HepG2 (cell line): ENCODE results near the gene RNF10. TPM values are rescaled to one million over a fixed set of nuclear protein-coding genes. Genes with fewer than 3 reads are reported as not detected.

Source experiments
- GPN1 ChIP-seq: sonication (generic); formaldehyde crosslinking; IDR thresholded peaks from 2 replicates; pipeline ENCODE4 v1.5.1; 2020; ENCODE audit warnings: missing genetic modification reagents, borderline replicate concordance
- KDM5A ChIP-seq: fragments of 200-600 bp; sonication (generic); IDR thresholded peaks from 2 replicates; pipeline ENCODE4 v1.7.0; 2018; ENCODE audit warnings: antibody characterized with exemption, mild to moderate bottlenecking, low read length, borderline replicate concordance
- SETDB1 ChIP-seq: sonication (generic); formaldehyde crosslinking; IDR thresholded peaks from 2 replicates; pipeline ENCODE4 v1.5.1; 2020; ENCODE audit warnings: missing genetic modification reagents, mild to moderate bottlenecking, borderline replicate concordance
- YEATS4 ChIP-seq: sonication (generic); formaldehyde crosslinking; IDR thresholded peaks from 2 replicates; pipeline ENCODE4 v1.4.0; 2020; ENCODE audit warnings: missing genetic modification reagents, borderline replicate concordance
- ZBTB10 ChIP-seq: sonication (generic); formaldehyde crosslinking; IDR thresholded peaks from 2 replicates; pipeline ENCODE4 v1.4.0; 2020; ENCODE audit warnings: missing genetic modification reagents, borderline replicate concordance
- ZNF275 ChIP-seq: sonication (generic); formaldehyde crosslinking; IDR thresholded peaks from 2 replicates; pipeline ENCODE4 v1.8.0; 2022; ENCODE audit warnings: missing genetic modification reagents, mild to moderate bottlenecking, inconsistent platforms, borderline replicate concordance
- ZNF362 ChIP-seq: sonication (generic); formaldehyde crosslinking; IDR thresholded peaks from 2 replicates; pipeline ENCODE4 v1.4.0; 2020; ENCODE audit warnings: missing genetic modification reagents, mild to moderate bottlenecking, borderline replicate concordance
- ZNF558 ChIP-seq: sonication (generic); formaldehyde crosslinking; IDR thresholded peaks from 2 replicates; pipeline ENCODE4 v1.9.0; 2022; ENCODE audit warnings: mild to moderate bottlenecking, missing genetic modification reagents, borderline replicate concordance
- ZXDC ChIP-seq: sonication (generic); formaldehyde crosslinking; IDR thresholded peaks from 2 replicates; pipeline ENCODE4 v1.5.0; 2020; ENCODE audit warnings: mild to moderate bottlenecking, missing genetic modification reagents
- polyA plus RNA-seq, 8 experiments: library from polyadenylated mRNA; depleted of rRNA in 3 of 8; stranded (reverse) in 7 of 8; unstranded in 1 of 8; fragments of >200 nt; fragmentation: Illumina TruSeq in 4 of 8; extraction: Trizol in 4 of 8; gene quantifications; 2 replicates each; pipeline versions ENCODE4 v1.2.1 to v1.2.3, GENCODE V29; 2011 to 2016; ENCODE audit warnings: low read depth in 4 of 8, missing spikeins in 1 of 8, mixed read lengths in 1 of 8; ENCODE audit not compliant: insufficient read depth in 1 of 8
- total RNA-seq, 5 experiments: library from RNA; depleted of rRNA; stranded (reverse); fragments of >200 nt; fragmentation: Illumina TruSeq; extraction: Trizol; gene quantifications; 2 replicates each; pipeline ENCODE4 v1.2.3, GENCODE V29; 2016; ENCODE audit warnings: low read depth in 1 of 5

RNF10 gene
- total and polyA plus RNA-seq, 2 of the 13 experiments (the other 11 are each of a cell fraction or from before 2014, with no cell fraction given) = 62.5 to 88.0 TPM

- TF ChIP-seq SETDB1 (CRISPR knock-in tag) (no peak), ZNF558 (CRISPR knock-in tag) (peak; percentile 19; the same call in 1 of the 2 replicates), KDM5A (peak; percentile 45; the same call in 1 of the 2 replicates), GPN1 (CRISPR knock-in tag) (no peak), ZNF362 (CRISPR knock-in tag) (peak; percentile 60), YEATS4 (CRISPR knock-in tag) (peak; percentile 16; the same call in 1 of the 2 replicates), ZNF275 (CRISPR knock-in tag) (peak; percentile 0; the same call in 1 of the 2 replicates), ZBTB10 (CRISPR knock-in tag) (0 out of 2 replicates have a peak, but pooled peaks have one; percentile 33), ZXDC (CRISPR knock-in tag) (0 out of 2 replicates have a peak, but pooled peaks have one; percentile 63)
Observed at GRCh38 chr12:120496413-120497340, 37.5 kb upstream of the RNF10 start (continued).
